ENCODE data around the gene FAM120B.

FAM120B gene

DNA sequence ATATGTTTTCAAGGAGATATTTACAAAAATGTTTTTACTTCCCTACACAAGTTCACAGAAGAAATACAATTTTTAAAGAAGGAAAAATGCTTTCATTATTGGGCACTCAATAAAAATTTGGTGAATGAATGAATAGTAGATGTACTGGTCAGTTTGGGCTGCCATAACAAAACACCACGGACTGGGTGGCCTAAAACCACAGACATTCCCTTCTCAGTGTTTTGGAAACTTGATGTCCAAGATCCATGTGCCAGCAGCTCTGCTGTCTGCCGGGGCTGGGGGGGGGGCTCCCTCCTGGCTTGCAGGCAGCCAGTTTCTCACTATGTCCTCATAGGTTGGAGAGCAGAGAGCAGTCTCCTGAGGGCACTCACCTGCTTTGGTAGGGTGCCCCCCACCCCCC is 62.0 kb downstream of the FAM120B start:
- DNase-seq (ENCODE audit: low read depth): no peak
- no peak overlapping the region for H3K4me3 ChIP-seq (ENCODE audit: low read depth, low read length)
- TF ChIP-seq, protein P1, sequence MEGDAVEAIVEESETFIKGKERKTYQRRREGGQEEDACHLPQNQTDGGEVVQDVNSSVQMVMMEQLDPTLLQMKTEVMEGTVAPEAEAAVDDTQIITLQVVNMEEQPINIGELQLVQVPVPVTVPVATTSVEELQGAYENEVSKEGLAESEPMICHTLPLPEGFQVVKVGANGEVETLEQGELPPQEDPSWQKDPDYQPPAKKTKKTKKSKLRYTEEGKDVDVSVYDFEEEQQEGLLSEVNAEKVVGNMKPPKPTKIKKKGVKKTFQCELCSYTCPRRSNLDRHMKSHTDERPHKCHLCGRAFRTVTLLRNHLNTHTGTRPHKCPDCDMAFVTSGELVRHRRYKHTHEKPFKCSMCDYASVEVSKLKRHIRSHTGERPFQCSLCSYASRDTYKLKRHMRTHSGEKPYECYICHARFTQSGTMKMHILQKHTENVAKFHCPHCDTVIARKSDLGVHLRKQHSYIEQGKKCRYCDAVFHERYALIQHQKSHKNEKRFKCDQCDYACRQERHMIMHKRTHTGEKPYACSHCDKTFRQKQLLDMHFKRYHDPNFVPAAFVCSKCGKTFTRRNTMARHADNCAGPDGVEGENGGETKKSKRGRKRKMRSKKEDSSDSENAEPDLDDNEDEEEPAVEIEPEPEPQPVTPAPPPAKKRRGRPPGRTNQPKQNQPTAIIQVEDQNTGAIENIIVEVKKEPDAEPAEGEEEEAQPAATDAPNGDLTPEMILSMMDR (conservative IDR thresholded peaks at IDR 0.05; ENCODE audit: low read depth, low read length): no peak

DNA sequence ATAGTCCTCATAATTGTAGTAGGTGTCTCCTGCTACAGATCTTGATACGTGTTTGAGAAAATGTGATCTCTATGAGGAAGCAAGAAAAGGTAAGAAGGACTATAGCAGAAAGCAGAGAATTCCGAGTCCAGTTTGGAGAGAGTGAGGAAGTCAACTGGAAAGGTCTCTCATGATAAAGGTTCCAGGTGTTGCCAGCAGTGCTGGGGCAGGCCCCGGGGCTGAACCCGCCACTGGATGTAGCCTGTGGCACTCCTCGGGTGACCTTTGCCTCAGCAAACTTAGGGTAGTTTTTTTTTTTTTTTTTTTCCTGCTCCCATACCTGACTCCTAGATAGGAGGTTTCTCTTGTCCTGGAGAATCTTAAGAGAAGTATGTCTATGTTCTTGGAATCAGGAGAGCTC is 62.8 kb downstream of the FAM120B start:
- TF ChIP-seq, protein P1 (conservative IDR thresholded peaks at IDR 0.05; ENCODE audit: low read depth, low read length): no peak

DNA sequence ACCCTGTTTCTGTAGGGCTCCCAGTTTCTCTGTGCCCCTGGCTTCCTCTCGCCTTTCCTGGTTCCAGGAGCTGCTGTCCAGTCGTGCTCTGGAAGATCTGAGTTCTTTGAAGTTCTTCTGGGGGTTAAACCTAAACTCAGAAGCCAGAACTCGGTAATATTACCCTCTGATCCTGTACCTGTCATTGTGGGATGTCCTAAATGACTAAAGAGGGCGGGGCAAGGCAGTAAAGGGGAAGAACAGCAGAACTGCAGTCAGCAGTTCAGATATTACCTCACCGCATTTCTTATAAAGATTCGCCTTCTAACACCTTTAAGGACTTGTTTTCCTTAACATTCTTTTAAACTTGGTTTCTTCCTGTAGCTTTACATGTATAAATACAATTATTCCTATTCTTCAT is 63.9 kb downstream of the FAM120B start:
- no peak for DNase-seq (ENCODE audit: low read depth)
- TF ChIP-seq, protein P1 (conservative IDR thresholded peaks at IDR 0.05; ENCODE audit: low read depth, low read length): no peak
- no peak overlapping the region for H3K4me3 ChIP-seq (ENCODE audit: low read depth, low read length)

More for the DNA sequence above, 62.8 kb downstream of the FAM120B start:
- H3K4me3 ChIP-seq (ENCODE audit: low read depth, low read length): no peak overlapping the region
- no peak for DNase-seq (ENCODE audit: low read depth)

DNA sequence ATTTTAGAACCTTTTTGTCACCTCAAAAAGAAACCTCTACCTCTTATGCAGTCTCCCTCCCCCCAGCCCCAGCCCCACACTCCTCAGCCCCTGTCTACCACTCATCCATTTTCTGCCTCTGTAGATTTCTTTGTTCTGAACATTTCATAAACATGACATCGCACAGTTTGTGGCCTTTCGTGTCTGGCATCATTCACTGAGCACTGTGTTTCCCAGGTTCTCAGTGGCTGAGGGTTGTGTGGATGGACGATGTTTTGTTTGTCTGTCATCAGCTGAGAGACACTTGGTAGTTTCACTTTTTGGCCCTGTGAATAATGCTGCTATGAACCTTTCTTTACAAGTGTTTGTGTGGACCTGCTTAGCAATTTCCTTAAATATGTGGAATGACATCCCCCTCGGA is 64.5 kb downstream of the FAM120B start:
- H3K4me3 ChIP-seq (ENCODE audit: low read depth, low read length): no peak overlapping the region
- peak; percentile 61 for DNase-seq (ENCODE audit: low read depth)
- TF ChIP-seq, protein P1 (conservative IDR thresholded peaks at IDR 0.05; ENCODE audit: low read depth, low read length): no peak

DNA sequence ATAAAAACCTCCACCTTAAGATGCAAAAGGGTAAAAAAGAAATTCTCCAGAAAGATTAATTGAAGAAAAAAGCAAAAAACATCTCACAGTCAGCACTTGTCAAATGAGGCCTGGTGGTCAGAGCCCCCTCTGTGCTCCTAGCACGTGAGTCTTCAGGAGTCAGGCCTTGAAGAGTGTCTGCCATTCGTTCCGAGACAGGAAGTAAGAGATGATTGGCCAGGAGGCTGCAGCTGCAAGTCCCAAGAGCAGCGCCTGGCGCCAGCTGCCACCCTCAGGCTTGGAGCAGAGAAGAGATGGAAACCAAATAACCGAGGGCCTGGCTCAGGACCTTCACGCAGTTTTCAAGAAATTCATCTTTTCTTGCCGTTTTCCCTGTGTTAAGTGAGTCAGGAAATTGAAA is 65.0 kb downstream of the FAM120B start:
- no peak overlapping the region for H3K4me3 ChIP-seq (ENCODE audit: low read depth, low read length)
- DNase-seq (ENCODE audit: low read depth): no peak
- TF ChIP-seq, protein P1 (conservative IDR thresholded peaks at IDR 0.05; ENCODE audit: low read depth, low read length): no peak

DNA sequence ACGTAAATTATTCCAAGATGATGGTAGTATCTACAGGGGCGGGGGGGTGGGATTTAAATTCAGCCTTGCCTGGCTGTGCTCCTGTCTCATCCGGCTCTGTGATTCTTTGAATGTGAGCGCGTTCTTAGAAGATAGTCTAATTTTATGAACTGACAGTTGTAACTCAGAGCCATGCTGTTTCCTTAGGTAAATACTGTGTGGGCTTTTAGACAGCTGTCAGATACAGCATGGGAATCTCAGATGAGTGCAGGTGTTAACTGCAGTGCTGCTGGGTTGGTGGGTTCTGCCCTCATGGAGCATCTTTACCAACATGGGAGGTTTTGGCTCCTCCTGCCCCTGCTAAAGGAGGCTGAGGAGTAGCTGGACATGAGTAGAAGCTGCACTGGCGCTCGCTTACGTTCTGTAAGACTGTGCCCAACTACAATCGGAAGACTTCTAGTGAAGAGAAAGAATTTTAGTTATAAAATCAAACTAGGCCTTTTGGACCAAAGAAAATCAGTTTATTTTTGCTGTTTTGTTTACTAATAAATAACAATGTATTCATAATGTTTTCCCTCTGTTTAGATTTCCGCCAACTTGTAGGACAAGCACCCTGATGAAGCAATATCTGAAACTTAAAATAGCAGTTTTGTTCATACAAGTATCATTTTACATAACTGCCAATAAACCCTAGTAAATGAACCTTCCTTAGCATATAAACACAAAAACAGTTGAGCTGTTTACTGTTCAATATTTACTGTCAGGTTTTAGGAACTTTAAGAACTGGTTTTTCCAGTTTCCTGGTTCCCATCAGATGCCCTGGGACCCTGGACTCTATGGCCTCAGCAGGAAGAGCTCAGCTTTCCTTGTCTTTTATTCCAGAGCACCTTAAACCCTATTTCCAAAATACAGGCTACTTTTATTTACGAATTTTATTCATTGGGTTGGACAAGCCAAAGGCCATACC is 66.1 kb downstream of the FAM120B start:
- no peak for DNase-seq (ENCODE audit: low read depth)
- TF ChIP-seq, protein P1 (conservative IDR thresholded peaks at IDR 0.05; ENCODE audit: low read depth, low read length): no peak
- no peak overlapping the region for H3K4me3 ChIP-seq (ENCODE audit: low read depth, low read length)
